HEK293 (cell line): Measurements from ENCODE around the gene PAXX.

Experiments used
- CTCF ChIA-PET: fragments of 350-600 bp; formaldehyde crosslinking; extraction: SDS; loops from one replicate; lab custom pipeline; 2021; ENCODE audit warnings: antibody characterized with exemption; lab: Yijun Ruan, JAX
- POLR2A ChIA-PET: fragments of 300-600 bp; formaldehyde crosslinking; extraction: SDS; loops from one replicate; lab custom pipeline; 2020; ENCODE audit warnings: antibody characterized with exemption, inconsistent platforms; lab: Yijun Ruan, JAX
- H3K27ac ChIP-seq: fragments of 200-500 bp; sonication (Bioruptor generic); 2 replicates; pipeline ENCODE4 v1.5.1; 2014; ENCODE audit warnings: low read depth, low read length, control low read depth, inconsistent platforms; ENCODE audit errors: extremely low read depth
- H3K36me3 ChIP-seq, 2 experiments: fragments of 200-500 bp in 1 of 2; sonication (Bioruptor generic) in 1 of 2; 1 replicate in 1 of 2; 2 replicates in 1 of 2; pipeline ENCODE4 v1.5.1; 2014 to 2017; ENCODE audit warnings: inconsistent platforms in 2 of 2, low read length in 2 of 2; ENCODE audit not compliant: control insufficient read depth in 2 of 2, insufficient read depth in 1 of 2
- H3K4me1 ChIP-seq: fragments of 200-500 bp; sonication (Bioruptor generic); 2 replicates; pipeline ENCODE4 v1.5.1; 2014; ENCODE audit warnings: mild to moderate bottlenecking, low read length, inconsistent platforms; ENCODE audit not compliant: control insufficient read depth, insufficient read depth
- H3K4me3 ChIP-seq: 2 replicates; pipeline ENCODE4 v1.5.1; 2011; ENCODE audit warnings: low read depth, mild to moderate bottlenecking, control low read depth, low read length, moderate library complexity
- H3K9me3 ChIP-seq: fragments of 200-500 bp; sonication (Bioruptor generic); 2 replicates; pipeline ENCODE4 v1.5.1; 2014; ENCODE audit warnings: low read depth, low read length, inconsistent platforms; ENCODE audit not compliant: control insufficient read depth, insufficient read depth
- EGR2 ChIP-seq: fragments of 450-650 bp; formaldehyde crosslinking; IDR thresholded peaks from 2 replicates; pipeline ENCODE4 v1.5.1; 2016; ENCODE audit warnings: low read depth, missing biosample characterization, missing genetic modification characterization
- GLIS1 ChIP-seq: fragments of 450-650 bp; formaldehyde crosslinking; IDR thresholded peaks from 2 replicates; pipeline ENCODE4 v1.5.1; 2016; ENCODE audit warnings: missing biosample characterization, missing genetic modification characterization
- KLF10 ChIP-seq: fragments of 450-650 bp; IDR thresholded peaks from 2 replicates; pipeline ENCODE4 v1.5.1; 2018; ENCODE audit warnings: missing biosample characterization, mild to moderate bottlenecking, missing genetic modification characterization
- TRIM28 ChIP-seq: IDR thresholded peaks from 2 replicates; pipeline ENCODE4 v1.6.1; 2011; ENCODE audit warnings: low read length, control low read depth, borderline replicate concordance
- ZBTB48 ChIP-seq: fragments of 450-650 bp; formaldehyde crosslinking; IDR thresholded peaks from 2 replicates; pipeline ENCODE4 v1.5.1; 2016; ENCODE audit warnings: missing biosample characterization, missing genetic modification characterization
- ZBTB8A ChIP-seq: fragments of 450-650 bp; formaldehyde crosslinking; IDR thresholded peaks from 2 replicates; pipeline ENCODE4 v1.5.1; 2016; ENCODE audit warnings: missing biosample characterization, missing genetic modification characterization
- ZFHX2 ChIP-seq: fragments of 450-650 bp; formaldehyde crosslinking; conservative IDR thresholded peaks from 2 replicates; pipeline ENCODE4 v1.5.1; 2016; ENCODE audit warnings: missing biosample characterization, missing genetic modification characterization
- ZNF112 ChIP-seq: fragments of 450-650 bp; formaldehyde crosslinking; IDR thresholded peaks from 2 replicates; pipeline ENCODE4 v1.5.0; 2017; ENCODE audit warnings: missing biosample characterization, missing genetic modification characterization
- ZNF114 ChIP-seq: fragments of 450-650 bp; formaldehyde crosslinking; IDR thresholded peaks from 2 replicates; pipeline ENCODE4 v1.5.0; 2017; ENCODE audit warnings: missing biosample characterization, missing genetic modification characterization
- ZNF211 ChIP-seq: fragments of 450-650 bp; formaldehyde crosslinking; IDR thresholded peaks from 2 replicates; pipeline ENCODE4 v1.5.1; 2016; ENCODE audit warnings: low read depth, missing biosample characterization, missing genetic modification characterization
- ZNF26 ChIP-seq: fragments of 450-650 bp; formaldehyde crosslinking; IDR thresholded peaks from 2 replicates; pipeline ENCODE4 v1.5.1; 2016; ENCODE audit warnings: missing biosample characterization, missing genetic modification characterization
- ZNF362 ChIP-seq: fragments of 450-650 bp; formaldehyde crosslinking; IDR thresholded peaks from 2 replicates; pipeline ENCODE4 v1.5.1; 2016; ENCODE audit warnings: missing biosample characterization, missing genetic modification characterization
- ZNF366 ChIP-seq: fragments of 450-650 bp; formaldehyde crosslinking; conservative IDR thresholded peaks from 2 replicates; pipeline ENCODE4 v1.5.1; 2016; ENCODE audit warnings: missing biosample characterization, missing genetic modification characterization
- ZNF394 ChIP-seq: fragments of 450-650 bp; formaldehyde crosslinking; IDR thresholded peaks from 2 replicates; pipeline ENCODE4 v1.5.1; 2016; ENCODE audit warnings: missing biosample characterization, missing genetic modification characterization, mild to moderate bottlenecking, moderate library complexity, borderline replicate concordance
- ZNF530 ChIP-seq: fragments of 450-650 bp; formaldehyde crosslinking; IDR thresholded peaks from 2 replicates; pipeline ENCODE4 v1.5.1; 2016; ENCODE audit warnings: low read depth, missing biosample characterization, missing genetic modification characterization
- ZNF549 ChIP-seq: fragments of 450-650 bp; IDR thresholded peaks from 2 replicates; pipeline ENCODE4 v1.5.1; 2018; ENCODE audit warnings: missing biosample characterization, missing genetic modification characterization, mild to moderate bottlenecking, inconsistent platforms, moderate library complexity
- ZNF561 ChIP-seq: fragments of 450-650 bp; IDR thresholded peaks from 2 replicates; pipeline ENCODE4 v1.5.1; 2018; ENCODE audit warnings: missing biosample characterization, missing genetic modification characterization, borderline replicate concordance

PAXX gene

GRCh38 chr9:136965771-136966484 lies 26.3 kb upstream of the PAXX start (continued):
- no peak for TF ChIP-seq ZNF362 (tag by site-specific recombination)
- TF ChIP-seq ZNF561 (tag by site-specific recombination), result no peak
- no peak for TF ChIP-seq ZNF112 (tag by site-specific recombination)
- TF ChIP-seq ZBTB48 (tag by site-specific recombination), result peak; percentile 93
- no peak for TF ChIP-seq ZNF26

GRCh38 chr9:136968333-136969127 lies 23.7 kb upstream of the PAXX start:
- no peaks in the 10 kb centered on the region for H3K4me1 ChIP-seq
- ChIA-PET POLR2A (interaction anchor here (1.0 kb wide), 1 partner anchor 20 kb away, joined by 3 read pairs; no protein-coding TSS in a partner anchor), CTCF (interaction anchor here (1.5 kb wide), 1 partner anchor 67 kb away, joined by 3 read pairs; no protein-coding TSS in a partner anchor)
- no peak overlapping the region for H3K4me3 ChIP-seq
- no peaks in the 10 kb centered on the region for H3K9me3 ChIP-seq
- no peaks in the 10 kb centered on the region for H3K36me3 ChIP-seq
- TF ChIP-seq KLF10 (tag by site-specific recombination) (no peak), ZNF366 (tag by site-specific recombination) (no peak), ZNF549 (tag by site-specific recombination) (no peak), GLIS1 (tag by site-specific recombination) (peak; percentile 52), ZBTB8A (tag by site-specific recombination) (0 out of 2 replicates have a peak, but pooled peaks have one; percentile 11), ZNF530 (tag by site-specific recombination) (no peak)
- TF ChIP-seq, all 188 proteins: peak for 2
- H3K27ac ChIP-seq, result no peak overlapping the region

GRCh38 chr9:136969150-136969549 lies 23.1 kb upstream of the PAXX start:
- Histone ChIP-seq H3K27ac (no peak overlapping the region), H3K4me1 (no peaks in the 10 kb centered on the region), H3K4me3 (no peak overlapping the region), H3K9me3 (no peaks in the 10 kb centered on the region), H3K36me3 (no peaks in the 10 kb centered on the region)
- no peak for TF ChIP-seq ZNF394 (tag by site-specific recombination)
- TF ChIP-seq ZNF211 (tag by site-specific recombination), result no peak
- TF ChIP-seq ZFHX2 (tag by site-specific recombination), result peak; percentile 39
- TF ChIP-seq TRIM28, result no peak
- TF ChIP-seq EGR2, result peak; percentile 47
- ChIA-PET POLR2A (interaction anchor here (1.0 kb wide), 1 partner anchor 21 kb away, joined by 3 read pairs; no protein-coding TSS in a partner anchor), CTCF (interaction anchor here (1.5 kb wide), 1 partner anchor 66 kb away, joined by 3 read pairs; no protein-coding TSS in a partner anchor)

GRCh38 chr9:136969774-136970173 lies 22.4 kb upstream of the PAXX start:
- Histone ChIP-seq H3K36me3 (no peaks in the 10 kb centered on the region), H3K9me3 (no peaks in the 10 kb centered on the region), H3K4me3 (no peak overlapping the region), H3K4me1 (no peaks in the 10 kb centered on the region), H3K27ac (no peak overlapping the region)
- ChIA-PET POLR2A (no interaction called here), CTCF (no interaction called here)
- TF ChIP-seq ZNF114 (tag by site-specific recombination) (no peak), GLIS1 (tag by site-specific recombination) (peak; percentile 78)
